OCI-LY7 (cell line): ENCODE measurements around the gene TPK1.

Experiments
- CTCF ChIP-seq: fragments of 200-600 bp; sonication (generic); conservative IDR thresholded peaks from 2 replicates; pipeline ENCODE4 v1.5.1; 2014; ENCODE audit warnings: mild to moderate bottlenecking, antibody characterized with exemption, low read length, moderate library complexity, mixed read lengths
- EZH2phosphoT487 ChIP-seq: fragments of 200-600 bp; sonication (generic); IDR thresholded peaks from 2 replicates; pipeline ENCODE4 v1.6.1; 2018; ENCODE audit warnings: low read depth, borderline replicate concordance, mild to moderate bottlenecking, mixed run types, antibody characterized with exemption, low read length, moderate library complexity, mixed read lengths

- no peak for TF ChIP-seq CTCF
- no peak for TF ChIP-seq EZH2phosphoT487
Measured at GRCh38 chr7:144488977-144489376, 346.9 kb downstream of the TPK1 start.
